NCI-H146 (cell line): ENCODE results near the gene SKA3.
"Not testable (repeated sequence)": the region's sequence is repeated elsewhere in the genome, so short reads cannot be mapped to it uniquely, and the experiment has no call there.

ENCODE experiments used
- DNase-seq: peaks from one replicate; lab custom pipeline; 2025; lab: John Stamatoyannopoulos, UW

Gene SKA3

GRCh38 chr13:21176215-21176981 lies at the start of gene SKA3, which contains the start of gene MRPL57:
TSS of gene SKA3 (minus strand) at chr13:21176552. CDS start at chr13:21176477, 75 bp downstream.
TSS of gene MRPL57 (plus strand) at chr13:21176658. CDS start at chr13:21176917, 259 bp downstream.
- DNase-seq = peak; percentile 91

GRCh38 chr13:21225082-21225481 lies 48.7 kb upstream of the SKA3 start:
- no peak for DNase-seq

GRCh38 chr13:21221268-21221667 lies 44.9 kb upstream of the SKA3 start:
- no peak for DNase-seq

GRCh38 chr13:21219716-21220115 lies 43.4 kb upstream of the SKA3 start:
- DNase-seq = not testable (repeated sequence)

- DNase-seq = no peak
These were observed 42.7 kb upstream of the SKA3 start for GRCh38 chr13:21219036-21219381.

- DNase-seq = no peak
These were observed 42.1 kb upstream of the SKA3 start for GRCh38 chr13:21218351-21219035.

GRCh38 chr13:21216332-21216731 lies 40.0 kb upstream of the SKA3 start:
- no peak for DNase-seq

GRCh38 chr13:21215419-21215818 lies 39.1 kb upstream of the SKA3 start:
- not testable (repeated sequence) for DNase-seq

GRCh38 chr13:21212138-21212775 lies 35.9 kb upstream of the SKA3 start:
- DNase-seq = no peak

- no peak for DNase-seq
These were observed 32.4 kb upstream of the SKA3 start for GRCh38 chr13:21208652-21209154.

- DNase-seq = no peak
These were observed 26.6 kb upstream of the SKA3 start for GRCh38 chr13:21202767-21203531.

- not testable (repeated sequence) for DNase-seq
These were observed 25.3 kb upstream of the SKA3 start for GRCh38 chr13:21201456-21202190.

GRCh38 chr13:21198391-21198790 lies 22.0 kb upstream of the SKA3 start:
- DNase-seq = not testable (repeated sequence)

- not testable (repeated sequence) for DNase-seq
These were observed 21.4 kb upstream of the SKA3 start for GRCh38 chr13:21197606-21198225.

GRCh38 chr13:21194756-21195155 lies 18.4 kb upstream of the SKA3 start:
- DNase-seq = not testable (repeated sequence)

GRCh38 chr13:21186410-21186809 lies 10.1 kb upstream of the SKA3 start:
- DNase-seq = not testable (repeated sequence)

- DNase-seq = no peak
These were observed 5.3 kb upstream of the SKA3 start for GRCh38 chr13:21181671-21182070.

GRCh38 chr13:21176982-21177284 lies 581 bp upstream of the SKA3 start:
- no peak for DNase-seq

GRCh38 chr13:21175656-21176214 lies 617 bp downstream of the SKA3 start:
- no peak for DNase-seq

GRCh38 chr13:21173767-21174166 lies 2.6 kb downstream of the SKA3 start:
- not testable (repeated sequence) for DNase-seq

- DNase-seq = no peak
These were observed 4.9 kb downstream of the SKA3 start for GRCh38 chr13:21171420-21171819.
